Suprapubic skin (tissue), 3 donors: ENCODE data around the gene RFX2.

Experiments used
- POLR2AphosphoS5 ChIP-seq, 3 donors: sonication (generic); formaldehyde crosslinking; IDR thresholded peaks; one replicate each; pipeline ENCODE4 v1.6.1; 2017; ENCODE audit warnings: antibody characterized with exemption in 3 of 3
- TF ChIP-seq, protein P1 (sequence below), 2 donors: fragments of 200-600 bp in 1 of 2; fragments of 450-650 bp in 1 of 2; sonication (generic) in 1 of 2; IDR thresholded peaks; one replicate each; pipeline ENCODE4 v1.5.1; 2016 to 2019; ENCODE audit warnings: antibody characterized with exemption in 2 of 2, mild to moderate bottlenecking in 1 of 2, moderate library complexity in 1 of 2

DNA sequence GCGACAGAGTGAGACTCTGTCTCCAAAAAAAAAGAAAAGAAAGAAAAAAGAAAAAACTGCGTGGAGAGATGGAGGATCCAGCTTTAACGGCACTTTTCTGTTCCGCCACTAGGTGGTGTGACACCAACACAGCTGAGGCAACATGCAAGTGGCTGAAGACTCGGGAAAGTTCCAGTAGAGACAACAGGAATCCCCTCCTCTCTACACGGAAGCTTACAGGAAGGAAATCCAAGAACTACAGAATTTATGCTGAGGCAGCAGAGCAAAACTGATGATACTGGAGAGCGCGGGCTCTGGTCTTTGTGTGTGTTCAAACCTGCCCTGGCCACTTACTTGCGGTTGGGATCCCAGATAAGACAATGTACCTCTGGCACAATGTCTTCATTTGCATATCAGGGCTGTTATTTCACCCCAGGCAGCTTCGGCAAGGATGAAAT lies 142.3 kb downstream of the RFX2 start:
- peak in 1 of 3 donors; percentile 15 for TF ChIP-seq POLR2AphosphoS5 (IDR thresholded peaks at IDR 0.05)
- TF ChIP-seq, protein P1, sequence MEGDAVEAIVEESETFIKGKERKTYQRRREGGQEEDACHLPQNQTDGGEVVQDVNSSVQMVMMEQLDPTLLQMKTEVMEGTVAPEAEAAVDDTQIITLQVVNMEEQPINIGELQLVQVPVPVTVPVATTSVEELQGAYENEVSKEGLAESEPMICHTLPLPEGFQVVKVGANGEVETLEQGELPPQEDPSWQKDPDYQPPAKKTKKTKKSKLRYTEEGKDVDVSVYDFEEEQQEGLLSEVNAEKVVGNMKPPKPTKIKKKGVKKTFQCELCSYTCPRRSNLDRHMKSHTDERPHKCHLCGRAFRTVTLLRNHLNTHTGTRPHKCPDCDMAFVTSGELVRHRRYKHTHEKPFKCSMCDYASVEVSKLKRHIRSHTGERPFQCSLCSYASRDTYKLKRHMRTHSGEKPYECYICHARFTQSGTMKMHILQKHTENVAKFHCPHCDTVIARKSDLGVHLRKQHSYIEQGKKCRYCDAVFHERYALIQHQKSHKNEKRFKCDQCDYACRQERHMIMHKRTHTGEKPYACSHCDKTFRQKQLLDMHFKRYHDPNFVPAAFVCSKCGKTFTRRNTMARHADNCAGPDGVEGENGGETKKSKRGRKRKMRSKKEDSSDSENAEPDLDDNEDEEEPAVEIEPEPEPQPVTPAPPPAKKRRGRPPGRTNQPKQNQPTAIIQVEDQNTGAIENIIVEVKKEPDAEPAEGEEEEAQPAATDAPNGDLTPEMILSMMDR (IDR thresholded peaks at IDR 0.05), result peak; percentile 65 to 88
